Naive B cell (primary cell): ENCODE data around the gene ZNF410. TPM values are rescaled to one million over a fixed set of nuclear protein-coding genes. Genes with fewer than 3 reads are reported as not detected.
A peak's percentile ranks its signal among the peaks of the same experiment; 100 is the strongest.
"Not testable (repeated sequence)": the region's sequence is repeated elsewhere in the genome, so short reads cannot be mapped to it uniquely, and the experiment has no call there.

Experiments
- ATAC-seq, 2 donors: fragments of 150-1000 bp; cut with Tn5 transposase; 2 replicates each; pipeline ENCODE4 v1.10.0; 2021; ENCODE audit warnings: low read depth in 2 of 2, mild to moderate bottlenecking in 2 of 2, moderate library complexity in 2 of 2
- DNase-seq: peaks from one replicate; pipeline ENCODE4 v3.0.0; 2022
- H3K27ac Mint-ChIP-seq, 6 donors: one replicate each; pipeline ENCODE4 v1.8.0; 2020 to 2022; ENCODE audit warnings: mild to moderate bottlenecking in 6 of 6, mixed read lengths in 6 of 6, moderate library complexity in 5 of 6, inconsistent platforms in 2 of 6
- H3K27me3 Mint-ChIP-seq, 3 donors: one replicate each; pipeline ENCODE4 v1.8.0; 2021 to 2022; ENCODE audit warnings: mixed read lengths in 3 of 3, mild to moderate bottlenecking in 1 of 3
- H3K36me3 Mint-ChIP-seq, 2 donors: one replicate each; pipeline ENCODE4 v1.8.0; 2020 to 2022; ENCODE audit warnings: mixed read lengths in 2 of 2, inconsistent platforms in 1 of 2, mild to moderate bottlenecking in 1 of 2
- H3K4me1 Mint-ChIP-seq, 3 donors: one replicate each; pipeline ENCODE4 v1.8.0; 2020 to 2022; ENCODE audit warnings: mixed read lengths in 3 of 3, inconsistent platforms in 1 of 3, mild to moderate bottlenecking in 1 of 3, moderate library complexity in 1 of 3
- H3K4me3 Mint-ChIP-seq, 8 donors: one replicate each; pipeline ENCODE4 v1.8.0; 2020 to 2022; ENCODE audit warnings: mild to moderate bottlenecking in 8 of 8, mixed read lengths in 8 of 8, moderate library complexity in 8 of 8, inconsistent platforms in 2 of 8
- H3K9me3 Mint-ChIP-seq, 7 donors: one replicate each; pipeline ENCODE4 v1.8.0; 2020 to 2022; ENCODE audit warnings: mixed read lengths in 7 of 7, mild to moderate bottlenecking in 5 of 7, inconsistent platforms in 2 of 7, moderate library complexity in 1 of 7
- polyA plus RNA-seq, 6 donors: library from polyadenylated mRNA; unstranded; fragments of 300-500 nt; fragmentation: Illumina TruSeq; gene quantifications; one replicate each; pipeline ENCODE4 v1.2.3, GENCODE V29; 2021; ENCODE audit warnings: low read depth in 6 of 6

Gene ZNF410
- polyA plus RNA-seq, 6 donors from 2014 or later = 56.3 to 77.1 (median 66.9) TPM

- Mint-ChIP-seq H3K4me1 (peaks cover 6 to 14% (median 8%) of the 10 kb centered on the region in 3 donors), H3K27ac (peak overlapping the region in 4 of 6 donors; percentile 54 to 89 (median 66)), H3K36me3 (peaks cover 9 to 29% of the 10 kb centered on the region in 2 donors)
- not testable (repeated sequence) for H3K27me3 Mint-ChIP-seq, DNase-seq, ATAC-seq, H3K9me3 Mint-ChIP-seq, H3K4me3 Mint-ChIP-seq
Observed at GRCh38 chr14:73894180-73894687, 7.6 kb downstream of the ZNF410 start.

GRCh38 chr14:73895939-73896338 is 9.3 kb downstream of the ZNF410 start:
- Mint-ChIP-seq H3K36me3 (peaks cover 9 to 29% of the 10 kb centered on the region in 2 donors), H3K27ac (no peak overlapping the region), H3K9me3 (no peaks in the 10 kb centered on the region), H3K4me3 (no peak overlapping the region), H3K27me3 (no peaks in the 10 kb centered on the region), H3K4me1 (peaks cover 0 to 10% (median 0%) of the 10 kb centered on the region in 3 donors)
- ATAC-seq = no peak
- DNase-seq = no peak

DNA sequence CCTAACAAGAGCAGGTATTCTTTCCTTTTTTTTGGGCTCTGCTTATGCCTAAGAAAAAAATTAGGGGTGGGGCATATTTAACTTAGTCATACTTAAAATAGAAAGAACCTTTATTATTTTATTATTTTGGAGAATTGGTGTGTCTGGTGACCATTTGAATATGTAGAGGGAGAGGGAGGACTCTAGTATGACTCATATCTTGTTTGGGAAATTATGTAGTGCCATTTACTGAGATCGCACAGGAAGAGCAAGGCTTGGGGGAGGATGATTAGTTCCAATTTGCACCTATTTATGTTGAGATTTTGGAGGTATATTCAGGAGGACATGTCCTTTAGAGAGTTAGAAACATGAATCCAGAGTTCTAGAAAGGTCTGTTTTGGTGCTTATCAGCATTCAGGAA is 9.9 kb downstream of the ZNF410 start:
- Mint-ChIP-seq H3K9me3 (no peaks in the 10 kb centered on the region), H3K27me3 (no peaks in the 10 kb centered on the region), H3K4me1 (peaks cover 0 to 10% (median 0%) of the 10 kb centered on the region in 3 donors), H3K27ac (no peak overlapping the region), H3K36me3 (peaks cover 9 to 29% of the 10 kb centered on the region in 2 donors), H3K4me3 (no peak overlapping the region)
- no peak for ATAC-seq
- no peak for DNase-seq

DNA sequence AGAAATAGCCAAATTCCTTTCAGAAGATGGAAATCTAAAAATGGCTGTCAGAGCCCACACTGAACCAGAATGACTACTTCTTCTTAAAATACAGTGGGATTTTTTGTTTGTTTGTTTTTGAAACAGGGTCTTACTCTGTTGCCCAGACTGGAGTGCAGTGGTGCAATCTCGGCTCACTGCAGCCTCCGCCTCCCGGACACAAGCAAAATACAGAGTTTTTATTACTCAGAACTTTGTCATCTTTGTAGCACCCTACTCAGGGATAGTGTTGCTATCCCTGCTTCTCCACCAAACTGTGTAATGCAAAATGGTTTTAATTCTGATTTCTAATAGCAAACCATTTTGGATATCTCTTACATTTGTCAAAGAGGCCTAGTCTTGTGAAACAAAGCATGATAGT is 16.4 kb downstream of the ZNF410 start:
- H3K27me3 Mint-ChIP-seq = no peaks in the 10 kb centered on the region
- H3K4me3 Mint-ChIP-seq = no peak overlapping the region
- DNase-seq (no peak), ATAC-seq (no peak)
- H3K36me3 Mint-ChIP-seq = peaks cover 3 to 5% of the 10 kb centered on the region in 2 donors
- H3K27ac Mint-ChIP-seq = no peak overlapping the region
- no peaks in the 10 kb centered on the region for H3K4me1 Mint-ChIP-seq
- H3K9me3 Mint-ChIP-seq = no peaks in the 10 kb centered on the region

DNA sequence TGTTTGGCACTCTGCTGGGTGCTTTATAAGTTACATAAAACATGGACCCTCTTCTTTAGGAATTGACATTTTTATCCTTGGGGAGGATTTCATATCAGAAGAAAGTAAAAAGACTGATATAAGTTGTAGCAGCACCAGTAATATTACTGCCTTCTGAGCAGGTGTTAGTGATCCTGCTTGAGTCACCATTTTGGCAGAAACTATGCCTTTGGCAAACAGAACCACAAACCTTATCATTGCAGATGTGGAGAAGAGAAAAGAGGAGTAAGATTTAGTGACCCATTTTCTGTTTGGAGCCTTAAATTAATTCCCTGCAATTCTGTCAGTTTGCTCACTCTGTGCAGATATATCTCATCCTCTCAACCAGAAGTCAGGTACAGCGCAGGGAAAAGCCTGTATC is 23.0 kb downstream of the ZNF410 start:
- DNase-seq (no peak), ATAC-seq (no peak)
- H3K27ac Mint-ChIP-seq = peak overlapping the region in 3 of 6 donors; percentile 23 to 93 (median 24)
- H3K4me3 Mint-ChIP-seq = no peak overlapping the region
- peaks cover 44 to 63% of the 10 kb centered on the region in 2 donors for H3K36me3 Mint-ChIP-seq
- H3K9me3 Mint-ChIP-seq = peaks cover 0 to 14% (median 8%) of the 10 kb centered on the region in 7 donors
- H3K27me3 Mint-ChIP-seq = no peaks in the 10 kb centered on the region
- peaks cover 0 to 8% (median 0%) of the 10 kb centered on the region in 3 donors for H3K4me1 Mint-ChIP-seq

DNA sequence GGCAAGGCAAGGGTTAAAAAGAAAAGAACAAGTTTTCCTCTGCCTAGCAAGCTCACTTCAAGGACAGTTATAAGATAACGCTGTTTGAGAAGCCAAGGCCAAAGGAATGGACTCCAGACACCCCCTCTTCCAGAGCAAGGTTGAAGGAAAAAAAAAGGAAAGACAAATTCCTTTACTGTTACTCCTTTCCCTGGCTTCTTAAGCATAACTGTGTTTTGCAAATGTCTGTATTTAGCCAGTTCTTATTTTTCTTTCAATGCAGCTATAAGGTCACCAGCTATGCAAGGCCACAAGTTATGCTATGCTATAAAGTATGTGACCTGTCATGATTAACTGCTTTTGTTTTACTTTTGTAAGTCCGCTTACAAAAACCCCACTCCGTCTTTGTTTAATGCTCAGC is 26.6 kb downstream of the ZNF410 start:
- H3K36me3 Mint-ChIP-seq = peaks cover 39 to 57% of the 10 kb centered on the region in 2 donors
- peaks cover 0 to 14% (median 8%) of the 10 kb centered on the region in 7 donors for H3K9me3 Mint-ChIP-seq
- no peaks in the 10 kb centered on the region for H3K27me3 Mint-ChIP-seq
- peak overlapping the region in 1 of 6 donors; percentile 77 for H3K27ac Mint-ChIP-seq
- peaks cover 0 to 8% (median 0%) of the 10 kb centered on the region in 3 donors for H3K4me1 Mint-ChIP-seq
- DNase-seq = no peak
- no peak for ATAC-seq
- no peak overlapping the region for H3K4me3 Mint-ChIP-seq

GRCh38 chr14:73916324-73916723 is 29.7 kb downstream of the ZNF410 start:
- H3K27ac Mint-ChIP-seq = peak overlapping the region in 2 of 6 donors; percentile 26 to 42
- no peak for ATAC-seq
- peaks cover 0 to 14% (median 7%) of the 10 kb centered on the region in 7 donors for H3K9me3 Mint-ChIP-seq
- peaks cover 0 to under 1% (median 0%) of the 10 kb centered on the region in 3 donors for H3K4me1 Mint-ChIP-seq
- H3K36me3 Mint-ChIP-seq = peaks cover 27 to 30% of the 10 kb centered on the region in 2 donors
- no peak overlapping the region for H3K4me3 Mint-ChIP-seq
- DNase-seq = no peak
- H3K27me3 Mint-ChIP-seq = no peaks in the 10 kb centered on the region

GRCh38 chr14:73919457-73919856 is 32.8 kb downstream of the ZNF410 start:
- not testable (repeated sequence) for ATAC-seq, H3K4me1 Mint-ChIP-seq, H3K27ac Mint-ChIP-seq, H3K9me3 Mint-ChIP-seq, H3K27me3 Mint-ChIP-seq, DNase-seq, H3K4me3 Mint-ChIP-seq
- peaks cover 12 to 24% of the 10 kb centered on the region in 2 donors for H3K36me3 Mint-ChIP-seq

DNA sequence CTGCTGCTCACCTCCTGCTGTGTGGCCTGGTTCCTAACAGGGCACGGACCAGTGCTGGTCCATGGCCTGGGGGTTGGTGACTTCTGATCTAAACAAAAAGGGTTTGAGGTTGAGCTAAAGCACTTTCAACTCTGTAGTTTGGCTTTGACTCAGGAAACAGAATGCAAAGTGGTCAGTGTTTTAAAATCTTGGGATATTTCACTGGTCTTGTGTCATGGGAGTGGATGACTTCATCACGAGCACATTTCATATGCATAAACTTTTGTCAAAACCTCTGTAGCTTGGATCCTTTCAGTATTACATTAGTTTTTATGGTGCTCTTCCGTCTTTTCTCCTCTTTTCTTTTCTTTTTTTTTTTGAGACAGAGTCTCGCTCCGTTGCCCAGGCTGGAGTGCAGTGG is 37.7 kb downstream of the ZNF410 start:
- H3K36me3 Mint-ChIP-seq = peaks cover 20 to 35% of the 10 kb centered on the region in 2 donors
- no peak overlapping the region for H3K4me3 Mint-ChIP-seq
- no peaks in the 10 kb centered on the region for H3K9me3 Mint-ChIP-seq
- no peak for ATAC-seq
- H3K27ac Mint-ChIP-seq = peak overlapping the region in 1 of 6 donors; percentile 45
- no peaks in the 10 kb centered on the region for H3K27me3 Mint-ChIP-seq
- H3K4me1 Mint-ChIP-seq = no peaks in the 10 kb centered on the region
- DNase-seq = no peak

GRCh38 chr14:73935666-73936065 is 49.0 kb downstream of the ZNF410 start:
- peaks cover 0 to 17% of the 10 kb centered on the region in 2 donors for H3K36me3 Mint-ChIP-seq
- H3K27me3 Mint-ChIP-seq = no peaks in the 10 kb centered on the region
- H3K27ac Mint-ChIP-seq = peak overlapping the region in 1 of 6 donors; percentile 27
- H3K4me3 Mint-ChIP-seq = no peak overlapping the region
- no peaks in the 10 kb centered on the region for H3K9me3 Mint-ChIP-seq
- ATAC-seq = no peak
- no peaks in the 10 kb centered on the region for H3K4me1 Mint-ChIP-seq
- no peak for DNase-seq

DNA sequence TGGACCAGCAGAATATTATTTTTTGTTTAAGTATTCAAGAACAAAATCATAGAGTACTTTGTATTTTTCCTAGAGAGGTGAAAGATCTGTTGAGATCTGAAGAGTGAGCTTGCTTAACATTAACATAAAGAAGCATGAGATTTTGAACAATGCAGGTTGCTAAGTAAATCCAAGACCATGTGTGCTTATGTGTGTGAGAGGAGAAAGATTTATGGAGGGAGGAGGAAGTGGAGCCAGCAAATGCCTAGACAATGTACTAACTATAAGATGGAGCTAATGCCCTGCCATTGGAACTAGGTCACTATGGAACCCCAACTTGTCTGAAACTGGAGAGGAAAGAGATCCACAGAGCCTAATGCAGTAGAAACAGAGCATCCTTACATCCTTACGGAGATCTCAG is 49.9 kb downstream of the ZNF410 start:
- Mint-ChIP-seq H3K36me3 (peaks cover 0 to 17% of the 10 kb centered on the region in 2 donors), H3K27ac (peak overlapping the region in 4 of 6 donors; percentile 26 to 47 (median 33)), H3K4me3 (no peak overlapping the region), H3K9me3 (no peaks in the 10 kb centered on the region), H3K4me1 (no peaks in the 10 kb centered on the region), H3K27me3 (no peaks in the 10 kb centered on the region)
- ATAC-seq = no peak
- no peak for DNase-seq

- H3K27ac Mint-ChIP-seq = peak overlapping the region in 3 of 6 donors; percentile 26 to 34 (median 32)
- H3K4me3 Mint-ChIP-seq = no peak overlapping the region
- no peak for ATAC-seq
Observed at GRCh38 chr14:73937012-73937411, 50.4 kb downstream of the ZNF410 start.

GRCh38 chr14:73942180-73942579 is 55.5 kb downstream of the ZNF410 start:
- Mint-ChIP-seq H3K36me3 (peaks cover 12 to 15% of the 10 kb centered on the region in 2 donors), H3K4me3 (no peak overlapping the region), H3K27ac (no peak overlapping the region), H3K9me3 (no peaks in the 10 kb centered on the region), H3K27me3 (no peaks in the 10 kb centered on the region), H3K4me1 (no peaks in the 10 kb centered on the region)
- DNase-seq (no peak), ATAC-seq (no peak)

More at GRCh38 chr14:73937012-73937411, 50.4 kb downstream of the ZNF410 start:
- Mint-ChIP-seq H3K36me3 (peaks cover 0 to 17% of the 10 kb centered on the region in 2 donors), H3K27me3 (no peaks in the 10 kb centered on the region), H3K9me3 (no peaks in the 10 kb centered on the region), H3K4me1 (no peaks in the 10 kb centered on the region)
- DNase-seq = no peak

DNA sequence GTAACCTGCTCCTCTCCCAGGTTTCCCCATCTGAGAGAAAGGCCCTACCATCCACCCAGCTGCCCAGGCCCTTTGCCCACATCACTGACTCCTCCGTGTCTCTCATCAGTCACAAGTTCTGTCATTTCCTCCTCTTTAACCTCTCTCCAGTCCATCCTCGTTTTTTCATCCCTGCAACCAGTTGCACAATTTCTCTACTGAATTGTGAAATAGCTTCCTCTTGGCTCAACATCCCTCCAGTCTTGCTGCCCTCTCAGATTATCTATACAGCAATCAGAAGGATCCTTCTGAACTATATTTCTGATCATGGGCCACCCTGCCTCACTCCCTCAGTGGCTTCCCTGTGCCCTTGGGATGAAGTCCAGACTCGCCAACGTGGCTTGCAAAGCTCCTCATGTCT is 56.4 kb downstream of the ZNF410 start:
- DNase-seq = no peak
- H3K27me3 Mint-ChIP-seq = no peaks in the 10 kb centered on the region
- no peak for ATAC-seq
- no peak overlapping the region for H3K4me3 Mint-ChIP-seq
- peaks cover 12 to 15% of the 10 kb centered on the region in 2 donors for H3K36me3 Mint-ChIP-seq
- H3K9me3 Mint-ChIP-seq = no peaks in the 10 kb centered on the region
- no peaks in the 10 kb centered on the region for H3K4me1 Mint-ChIP-seq
- H3K27ac Mint-ChIP-seq = peak overlapping the region in 1 of 6 donors; percentile 94
